ENCODE measurements around the gene LIG1. TPM values are rescaled to one million over a fixed set of nuclear protein-coding genes. Genes with fewer than 3 reads are reported as not detected.
"Not testable (repeated sequence)": the region's sequence is repeated elsewhere in the genome, so short reads cannot be mapped to it uniquely, and the experiment has no call there.

LIG1 gene
- total RNA-seq, 2 experiments from 2014 or later: 200 to 206 TPM

GRCh38 chr19:48111280-48111679 lies 58.9 kb downstream of the LIG1 start:
- Mint-ChIP-seq H3K4me3 (peak overlapping the region; percentile 75), H3K4me1 (peaks cover 27% of the 10 kb centered on the region), H3K36me3 (ENCODE audit: low read depth) (peaks cover 8% of the 10 kb centered on the region), H3K9me3 (no peaks in the 10 kb centered on the region), H3K27ac (no peak overlapping the region), H3K27me3 (no peaks in the 10 kb centered on the region)
- no peak for DNase-seq
- CTCF ChIA-PET: interaction anchor here (0.6 to 1.4 kb wide), 4 partner anchors 9 to 470 kb away, joined by 3 to 7 read pairs (median 3); no protein-coding TSS in a partner anchor
- POLR2A ChIA-PET: no interaction called here

- peak within 1 kb of the TSS; percentile 75 for H3K4me3 Mint-ChIP-seq
- H3K27me3 Mint-ChIP-seq: no peaks in the 10 kb centered on the region
- H3K27ac Mint-ChIP-seq: peak within 1 kb of the TSS; percentile 91
- peaks cover 6% of the 10 kb centered on the region for H3K36me3 Mint-ChIP-seq (ENCODE audit: low read depth)
- POLR2A ChIA-PET: interaction anchor here (0.7 to 0.9 kb wide), 2 partner anchors 9 to 49 kb away, joined by 3 read pairs; no protein-coding TSS in a partner anchor
- CTCF ChIA-PET: interaction anchor here (0.5 to 1.4 kb wide), 8 partner anchors 10 to 470 kb away, joined by 3 to 7 read pairs (median 3); partner anchors contain the start of gene KDELR1
- H3K9me3 Mint-ChIP-seq: no peaks in the 10 kb centered on the region
- peaks cover 27% of the 10 kb centered on the region for H3K4me1 Mint-ChIP-seq
- DNase-seq: peak; percentile 83
Measured at GRCh38 chr19:48110350-48110966, 59.7 kb downstream of the LIG1 start, which contains the start of gene PLA2G4C. TSS of gene PLA2G4C (minus strand) at chr19:48110817. CDS start at chr19:48106529, 4,288 bp downstream.

- ChIA-PET POLR2A (no interaction called here), CTCF (interaction anchor here (1.0 to 3.1 kb wide), 3 partner anchors 10 to 182 kb away, joined by 3 to 13 read pairs (median 3); no protein-coding TSS in a partner anchor)
- Mint-ChIP-seq H3K36me3 (ENCODE audit: low read depth) (peaks cover under 1% of the 10 kb centered on the region), H3K4me3 (peak overlapping the region; percentile 75), H3K27ac (no peak overlapping the region), H3K27me3 (no peaks in the 10 kb centered on the region), H3K9me3 (no peaks in the 10 kb centered on the region), H3K4me1 (peaks cover 27% of the 10 kb centered on the region)
- no peak for DNase-seq
Measured at GRCh38 chr19:48108997-48109782, 61.0 kb downstream of the LIG1 start.

- no peaks in the 10 kb centered on the region for H3K9me3 Mint-ChIP-seq
- H3K36me3 Mint-ChIP-seq (ENCODE audit: low read depth): no peaks in the 10 kb centered on the region
Measured at GRCh38 chr19:48103922-48104321, 66.2 kb downstream of the LIG1 start.

GRCh38 chr19:48102870-48103751 lies 67.0 kb downstream of the LIG1 start:
- no peaks in the 10 kb centered on the region for H3K27me3 Mint-ChIP-seq
- H3K36me3 Mint-ChIP-seq (ENCODE audit: low read depth): no peaks in the 10 kb centered on the region
- peaks cover 9% of the 10 kb centered on the region for H3K4me1 Mint-ChIP-seq
- H3K9me3 Mint-ChIP-seq: no peaks in the 10 kb centered on the region
- no peak overlapping the region for H3K27ac Mint-ChIP-seq
- ChIA-PET POLR2A (no interaction called here), CTCF (interaction anchor here (1.2 to 1.3 kb wide), 2 partner anchors 52 to 140 kb away, joined by 3 to 4 read pairs; no protein-coding TSS in a partner anchor)
- peak; percentile 52 for DNase-seq
- no peak overlapping the region for H3K4me3 Mint-ChIP-seq

More at GRCh38 chr19:48103922-48104321, 66.2 kb downstream of the LIG1 start:
- ChIA-PET CTCF (no interaction called here), POLR2A (no interaction called here)
- Mint-ChIP-seq H3K27me3 (no peaks in the 10 kb centered on the region), H3K4me3 (no peak overlapping the region), H3K4me1 (peaks cover 10% of the 10 kb centered on the region), H3K27ac (no peak overlapping the region)
- no peak for DNase-seq

- no peak for DNase-seq
- Mint-ChIP-seq H3K4me3 (no peak overlapping the region), H3K27ac (no peak overlapping the region), H3K27me3 (no peaks in the 10 kb centered on the region), H3K9me3 (peaks cover 8% of the 10 kb centered on the region), H3K4me1 (peaks cover 3% of the 10 kb centered on the region), H3K36me3 (ENCODE audit: low read depth) (peaks cover 12% of the 10 kb centered on the region)
- ChIA-PET POLR2A (no interaction called here), CTCF (no interaction called here)
Measured at GRCh38 chr19:48095612-48096175, 74.5 kb downstream of the LIG1 start.

- CTCF ChIA-PET: no interaction called here
- H3K27ac Mint-ChIP-seq: no peak overlapping the region
- POLR2A ChIA-PET: no interaction called here
Measured at GRCh38 chr19:48094855-48095203, 75.3 kb downstream of the LIG1 start.

GRCh38 chr19:48094129-48094854 lies 75.9 kb downstream of the LIG1 start:
- Mint-ChIP-seq H3K4me1 (peaks cover 3% of the 10 kb centered on the region), H3K4me3 (no peak overlapping the region), H3K27ac (no peak overlapping the region), H3K36me3 (ENCODE audit: low read depth) (peaks cover 12% of the 10 kb centered on the region), H3K27me3 (no peaks in the 10 kb centered on the region), H3K9me3 (peaks cover 8% of the 10 kb centered on the region)
- no peak for DNase-seq
- ChIA-PET CTCF (interaction anchor here (0.6 to 1.6 kb wide), 2 partner anchors 13 to 27 kb away, joined by 4 read pairs; no protein-coding TSS in a partner anchor), POLR2A (no interaction called here)

More at GRCh38 chr19:48094855-48095203, 75.3 kb downstream of the LIG1 start:
- Mint-ChIP-seq H3K4me1 (peaks cover 3% of the 10 kb centered on the region), H3K36me3 (ENCODE audit: low read depth) (peaks cover 12% of the 10 kb centered on the region), H3K9me3 (peaks cover 8% of the 10 kb centered on the region), H3K4me3 (no peak overlapping the region), H3K27me3 (no peaks in the 10 kb centered on the region)
- DNase-seq: no peak

- CTCF ChIA-PET: interaction anchor here (1.1 kb wide), 1 partner anchor 73 kb away, joined by 5 read pairs; no protein-coding TSS in a partner anchor
- H3K9me3 Mint-ChIP-seq, H3K4me1 Mint-ChIP-seq, POLR2A ChIA-PET, H3K27ac Mint-ChIP-seq, DNase-seq, H3K4me3 Mint-ChIP-seq, H3K27me3 Mint-ChIP-seq: not testable (repeated sequence)
- peaks cover 12% of the 10 kb centered on the region for H3K36me3 Mint-ChIP-seq (ENCODE audit: low read depth)
Measured at GRCh38 chr19:48091111-48091718, 78.9 kb downstream of the LIG1 start.

GRCh38 chr19:48090281-48090802 lies 79.8 kb downstream of the LIG1 start:
- no peak overlapping the region for H3K27ac Mint-ChIP-seq
- peaks cover 8% of the 10 kb centered on the region for H3K9me3 Mint-ChIP-seq
- DNase-seq: no peak
- H3K4me1 Mint-ChIP-seq: peaks cover 3% of the 10 kb centered on the region
- ChIA-PET CTCF (interaction anchor here (1.1 kb wide), 1 partner anchor 72 kb away, joined by 5 read pairs; no protein-coding TSS in a partner anchor), POLR2A (no interaction called here)
- peaks cover 12% of the 10 kb centered on the region for H3K36me3 Mint-ChIP-seq (ENCODE audit: low read depth)
- no peak overlapping the region for H3K4me3 Mint-ChIP-seq
- no peaks in the 10 kb centered on the region for H3K27me3 Mint-ChIP-seq

GRCh38 chr19:48088991-48089390 lies 81.2 kb downstream of the LIG1 start:
- POLR2A ChIA-PET; DNase-seq; CTCF ChIA-PET; H3K9me3 Mint-ChIP-seq; H3K4me3 Mint-ChIP-seq; H3K36me3 Mint-ChIP-seq (ENCODE audit: low read depth); H3K4me1 Mint-ChIP-seq; H3K27ac Mint-ChIP-seq; H3K27me3 Mint-ChIP-seq: not testable (repeated sequence)

Measured in activated CD4-positive, alpha-beta T cell treated with anti-CD3 and anti-CD28 coated beads, Interleukin-2, amount 10 ng/mL, durations not matched to agents 7 days and 5 days (primary cell).